ENCODE data around the gene CDK17.

CDK17 gene

DNA sequence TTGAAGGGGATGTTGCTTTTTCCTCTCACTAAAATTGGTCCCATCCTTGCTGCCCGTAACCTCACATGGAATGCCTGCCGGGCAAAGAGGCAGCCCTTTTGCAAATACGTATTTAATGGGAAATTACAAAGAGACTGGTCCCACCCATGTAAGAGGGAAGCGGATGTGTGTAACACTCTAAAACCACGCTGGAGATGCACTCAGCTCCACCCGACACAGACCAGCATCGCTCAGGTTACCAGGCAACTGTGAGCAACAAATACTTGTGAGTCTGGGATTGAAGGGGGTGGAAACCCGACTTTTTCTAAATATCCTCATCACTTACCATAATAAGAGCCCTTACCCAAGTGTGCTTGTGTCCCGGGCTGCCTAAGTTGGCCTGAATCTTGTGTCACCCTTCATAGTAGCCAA is 158.4 kb downstream of the CDK17 start:
- peak in 1 of 2 donors; percentile 40 for DNase-seq (ENCODE audit: low read depth in 1 of 2, low spot score in 1 of 2)

DNA sequence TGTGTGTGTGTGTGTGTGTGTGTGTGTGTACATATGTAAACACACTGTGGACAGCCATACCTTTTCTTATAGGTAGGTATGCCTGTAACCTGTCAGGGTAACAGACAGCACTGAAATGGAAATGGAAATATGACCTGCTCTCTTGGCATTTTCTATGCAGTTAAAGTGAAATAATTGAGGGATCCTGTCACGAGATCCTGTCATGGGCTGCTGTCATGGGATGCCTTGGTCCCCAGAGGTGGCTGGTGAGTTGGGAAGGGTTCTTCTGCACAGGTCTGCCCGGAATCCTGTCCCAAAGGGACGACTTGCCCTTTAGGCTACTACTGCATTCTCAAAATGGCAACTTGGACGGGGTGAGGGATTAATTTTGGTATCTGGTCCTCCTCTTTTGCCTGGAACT is 158.8 kb downstream of the CDK17 start:
- DNase-seq (ENCODE audit: low read depth in 1 of 2, low spot score in 1 of 2): no peak

DNA sequence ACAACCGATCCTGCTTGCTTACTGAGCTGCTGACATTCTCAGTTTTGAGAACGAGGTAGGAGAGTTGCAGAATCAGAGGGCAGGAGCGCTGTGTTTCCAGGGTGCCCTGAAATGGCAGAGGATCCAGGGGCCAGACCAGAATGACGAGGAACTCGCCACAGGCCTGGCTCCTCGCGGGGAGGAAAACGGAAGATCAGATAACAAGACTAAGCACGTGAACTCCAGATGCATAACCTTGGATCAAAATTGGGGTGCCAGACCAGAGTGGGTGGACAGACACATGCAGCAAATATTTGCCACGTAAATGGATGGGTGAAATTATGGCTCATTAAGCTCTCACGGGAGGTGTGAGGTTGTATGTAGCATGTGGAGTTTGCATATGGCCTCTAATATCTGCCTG is 159.6 kb downstream of the CDK17 start:
- no peak for DNase-seq (ENCODE audit: low read depth in 1 of 2, low spot score in 1 of 2)

DNA sequence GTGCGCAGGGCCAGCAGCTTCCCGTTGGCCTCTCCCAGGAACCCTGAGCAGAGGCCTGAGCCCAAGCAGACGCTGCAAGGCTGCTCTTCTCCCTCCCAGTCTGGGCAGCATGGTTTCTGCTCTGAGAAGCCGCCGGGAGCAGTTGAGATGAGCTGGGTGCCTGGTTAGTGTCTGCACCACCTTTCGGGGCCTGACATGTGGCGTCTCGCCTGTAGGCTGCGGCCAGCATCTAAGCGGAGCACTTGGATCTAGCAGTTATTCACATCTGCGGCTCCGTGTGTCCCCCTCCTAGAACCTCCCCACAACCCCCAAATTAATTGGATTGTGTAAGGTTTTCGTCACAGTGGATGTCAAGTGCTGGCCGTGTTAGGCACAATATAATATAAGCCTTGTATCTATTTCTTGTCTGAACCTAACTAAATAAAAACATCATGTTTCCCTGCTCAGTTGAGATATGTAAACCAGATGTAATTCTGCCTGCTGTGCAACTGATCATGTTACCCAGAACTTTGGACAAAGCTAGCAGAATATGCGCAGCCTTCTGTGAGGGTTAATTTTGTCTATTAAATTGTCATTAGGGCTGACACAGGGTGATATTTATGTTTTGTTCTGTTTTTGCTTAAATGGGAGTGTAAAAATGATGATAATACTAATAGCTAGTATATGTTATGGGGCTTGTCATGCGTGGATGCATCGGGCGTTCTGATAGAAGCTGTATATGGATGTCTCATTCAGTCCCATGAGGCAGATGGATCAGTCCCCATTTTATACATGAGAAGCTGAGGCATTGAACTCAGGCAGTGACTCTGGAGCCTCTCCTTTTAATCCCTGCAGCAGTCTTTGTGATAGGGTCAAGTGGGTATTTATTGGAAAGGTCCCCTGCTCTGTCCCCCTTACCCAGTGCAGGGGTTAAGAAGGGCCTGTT is 160.3 kb downstream of the CDK17 start:
- DNase-seq (ENCODE audit: low read depth in 1 of 2, low spot score in 1 of 2): no peak

DNA sequence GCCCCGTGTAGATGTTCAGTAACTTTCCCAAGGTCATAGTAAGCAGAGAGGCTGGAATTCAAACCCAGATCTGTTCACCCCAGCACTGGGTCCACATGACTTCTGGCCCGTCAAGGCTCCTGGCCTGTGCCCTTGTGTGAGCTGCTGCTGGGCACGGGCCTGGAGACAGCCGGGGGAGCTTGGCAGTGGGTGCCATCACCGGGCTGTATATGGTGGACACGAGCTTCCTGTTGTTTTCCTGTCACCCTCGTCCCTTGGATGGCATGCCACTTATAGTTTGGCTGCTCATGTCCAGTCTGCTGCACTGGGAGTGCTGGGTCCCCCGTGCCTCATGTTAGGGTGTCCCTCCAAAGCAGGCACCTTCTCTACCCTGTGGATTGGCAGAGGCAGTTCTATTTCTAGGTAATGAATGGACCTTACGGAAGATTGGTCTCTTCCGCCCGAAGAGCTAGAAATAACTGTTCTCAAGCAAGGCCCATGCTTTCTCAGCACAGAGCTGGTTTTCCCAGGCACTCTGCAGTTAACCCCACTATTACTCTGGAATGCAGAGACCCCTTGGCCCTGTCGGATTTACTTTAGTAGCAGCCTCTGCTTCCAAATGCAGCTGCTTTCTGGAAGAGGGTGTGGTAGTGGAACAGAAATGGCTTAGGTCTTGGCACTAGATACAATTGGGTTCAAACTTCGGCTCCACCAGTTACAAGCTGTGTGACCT is 161.7 kb downstream of the CDK17 start:
- no peak for DNase-seq (ENCODE audit: low read depth in 1 of 2, low spot score in 1 of 2)

DNA sequence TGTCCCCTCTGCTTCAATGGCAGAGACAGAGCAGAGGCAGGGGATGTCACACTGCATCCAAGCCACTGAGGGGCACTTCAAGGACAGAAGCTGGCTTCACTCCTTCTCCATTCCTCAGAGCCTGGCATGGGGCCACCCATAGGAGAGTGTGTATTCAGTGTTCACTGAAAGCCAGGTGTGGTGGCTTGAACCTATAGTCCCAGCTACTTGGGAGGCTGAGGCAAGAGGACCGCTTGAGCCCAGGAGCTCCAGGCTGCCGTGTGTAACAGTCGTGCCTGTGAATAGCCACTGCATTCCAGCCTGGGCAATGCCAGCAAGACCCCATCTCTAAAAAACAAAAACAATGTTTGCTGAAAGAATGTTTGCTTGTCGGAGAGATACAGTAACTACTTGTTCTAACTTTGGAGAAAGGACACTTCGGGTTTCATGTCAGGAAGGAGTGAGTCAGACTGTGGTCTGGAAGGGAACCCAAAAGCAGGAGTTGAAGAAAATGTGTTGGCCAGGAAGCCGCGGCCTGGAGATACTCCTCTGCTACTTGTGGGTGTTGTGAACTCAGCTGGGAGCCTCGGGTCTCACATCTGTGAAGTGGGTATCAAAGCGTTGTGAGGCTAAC is 162.7 kb downstream of the CDK17 start:
- peak in 1 of 2 donors; percentile 37 for DNase-seq (ENCODE audit: low read depth in 1 of 2, low spot score in 1 of 2)

DNA sequence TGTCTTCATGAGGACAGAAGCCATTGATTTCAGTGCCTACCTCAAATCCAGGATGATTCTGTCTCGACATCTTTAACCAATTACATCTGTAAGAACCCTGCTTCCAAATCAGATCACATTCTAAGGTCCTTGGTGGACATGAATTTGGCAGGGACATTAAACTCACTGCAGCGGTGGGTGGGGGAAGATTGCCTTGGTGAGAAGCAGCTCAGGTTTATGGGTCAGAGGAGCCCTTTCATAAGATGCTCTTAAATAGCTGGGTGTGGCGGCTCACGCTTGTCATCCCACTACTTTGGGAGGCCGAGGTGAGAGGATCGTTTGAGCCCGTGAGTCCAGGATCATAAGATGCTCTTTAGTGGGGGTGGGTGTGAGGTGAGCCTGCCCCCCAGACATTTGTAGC is 163.2 kb downstream of the CDK17 start:
- no peak for DNase-seq (ENCODE audit: low read depth in 1 of 2, low spot score in 1 of 2)

DNA sequence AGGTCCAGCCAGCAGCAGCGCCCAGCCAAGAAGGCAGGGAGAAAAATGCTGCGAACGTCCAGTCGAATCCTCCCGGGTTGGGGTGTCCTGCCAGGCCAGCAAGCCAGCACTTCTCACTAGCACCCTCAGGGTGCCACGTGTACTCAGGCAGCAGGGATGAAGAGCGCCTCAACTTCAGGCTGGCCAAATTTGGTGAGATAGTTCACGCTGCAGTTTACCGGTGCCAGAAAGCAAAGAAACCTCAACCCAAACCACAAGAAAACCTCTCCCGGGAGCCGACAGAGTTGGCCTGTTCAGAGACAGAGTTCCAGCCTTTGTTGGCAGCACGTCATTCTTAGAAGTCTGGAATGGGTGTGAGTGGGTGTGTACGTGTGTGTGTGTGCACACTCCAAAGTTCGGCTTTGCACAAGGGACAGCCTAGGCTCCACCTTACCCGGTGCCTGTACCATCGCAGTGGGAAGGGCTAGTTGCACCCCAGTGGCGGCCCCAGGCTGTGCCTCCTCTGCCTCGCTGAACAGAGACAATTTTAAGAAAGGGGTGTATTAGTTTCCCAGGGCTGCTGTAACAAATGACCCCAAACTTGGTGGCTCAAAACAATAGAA is 163.9 kb downstream of the CDK17 start:
- no peak for DNase-seq (ENCODE audit: low read depth in 1 of 2, low spot score in 1 of 2)

DNA sequence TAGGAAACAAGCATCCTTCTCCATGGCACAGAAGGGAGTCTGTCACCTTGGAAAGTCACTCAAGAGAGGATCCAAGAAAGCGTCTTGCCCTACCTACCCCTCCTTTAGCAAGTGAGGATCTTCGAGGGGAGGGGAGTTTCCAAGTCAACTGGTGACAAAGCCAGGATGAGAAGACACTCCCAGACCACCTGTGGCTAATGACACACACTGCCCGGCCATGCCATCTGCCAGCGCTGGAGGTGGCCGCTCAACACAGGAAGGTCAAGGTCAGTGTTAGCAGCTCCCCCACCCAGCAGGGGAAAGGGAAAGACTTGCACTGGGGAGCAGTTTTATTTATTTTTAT is 164.8 kb downstream of the CDK17 start:
- no peak for DNase-seq (ENCODE audit: low read depth in 1 of 2, low spot score in 1 of 2)

DNA sequence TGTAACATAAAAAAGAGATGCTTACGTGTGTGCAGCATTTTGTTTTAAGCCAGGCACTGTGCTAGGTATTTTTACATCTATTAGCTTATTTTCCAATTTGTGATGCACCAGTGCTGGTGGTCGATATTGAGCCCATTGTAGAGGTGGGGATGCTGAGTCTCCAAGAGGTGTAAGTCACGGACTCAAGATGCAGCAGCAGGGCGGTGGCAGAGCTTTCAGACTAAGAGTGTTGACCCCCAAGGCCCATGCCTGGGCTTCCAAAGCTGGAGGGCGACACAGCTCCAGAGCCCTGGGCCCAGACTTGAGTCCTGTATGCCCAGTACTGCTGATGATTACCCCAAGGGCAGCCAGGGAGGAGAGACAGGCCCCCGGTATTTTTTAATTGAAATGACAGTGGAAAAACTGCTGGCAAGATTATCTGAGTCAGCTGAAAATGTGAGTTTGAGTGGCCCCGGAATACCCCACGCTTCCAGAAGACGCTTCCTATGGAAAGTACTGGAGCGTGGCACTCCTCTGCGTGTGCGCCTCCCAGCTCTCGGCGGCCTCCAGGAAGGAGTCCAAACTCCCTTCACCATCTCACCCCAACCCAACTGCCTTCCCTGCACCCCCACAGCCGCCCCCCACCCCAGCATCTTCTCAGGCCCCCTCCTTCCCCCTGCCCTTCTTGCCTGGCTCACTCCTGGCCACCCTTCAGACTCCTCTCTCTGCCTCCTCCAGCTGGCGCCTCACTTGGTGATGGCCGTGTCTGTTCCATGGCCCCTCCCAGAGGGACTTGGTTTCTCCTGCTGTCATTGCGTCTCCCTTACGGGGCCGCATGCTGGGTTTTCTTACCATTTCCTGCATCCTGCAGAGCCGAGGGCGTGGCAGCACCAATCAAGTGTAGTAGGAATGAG is 165.4 kb downstream of the CDK17 start:
- DNase-seq (ENCODE audit: low read depth in 1 of 2, low spot score in 1 of 2): no peak

DNA sequence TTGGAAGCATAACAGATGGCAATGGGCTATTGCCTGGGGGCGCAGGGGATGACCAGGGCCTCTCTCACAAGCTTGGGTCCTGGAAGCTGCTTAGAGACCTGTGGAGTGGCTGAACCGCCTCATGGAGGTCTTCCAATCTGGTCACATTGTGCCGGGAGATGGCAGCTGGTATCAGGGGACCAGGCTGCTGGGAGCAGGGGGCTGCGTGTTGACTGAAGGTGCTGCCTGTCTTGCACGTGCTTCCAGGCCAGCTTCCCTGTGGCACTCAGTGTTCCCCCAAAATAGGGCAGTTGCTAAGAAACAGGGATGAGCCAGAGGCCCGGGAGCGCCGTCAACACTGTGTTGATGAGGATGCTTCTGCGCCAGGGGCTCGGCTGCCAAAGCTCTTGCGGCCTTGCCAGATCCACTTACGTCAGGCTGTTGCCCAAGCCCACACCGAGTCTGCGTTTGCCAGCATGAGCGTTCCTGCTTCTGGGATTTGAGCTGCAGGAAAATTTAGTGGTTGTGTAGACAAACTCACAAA is 166.2 kb downstream of the CDK17 start:
- DNase-seq (ENCODE audit: low read depth in 1 of 2, low spot score in 1 of 2): no peak

DNA sequence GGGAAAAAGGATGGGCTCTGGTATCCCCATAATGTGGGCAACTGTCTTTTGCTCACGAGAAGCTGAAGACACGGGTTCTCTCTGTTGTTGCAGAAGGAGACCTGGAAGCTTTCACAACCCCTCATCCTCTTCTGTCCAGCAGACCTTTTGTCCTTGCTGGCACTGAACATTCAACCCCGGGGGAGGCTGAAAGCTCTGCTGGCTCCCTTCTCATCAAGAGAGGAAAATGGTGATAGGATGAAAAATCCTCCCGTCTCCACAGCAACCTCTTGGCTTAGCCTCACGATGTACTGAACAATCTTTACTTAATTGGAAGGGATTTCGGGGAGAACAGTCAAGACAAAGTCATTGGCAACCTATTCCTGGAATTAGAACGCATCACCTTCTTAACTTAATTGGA is 167.1 kb downstream of the CDK17 start:
- DNase-seq (ENCODE audit: low read depth in 1 of 2, low spot score in 1 of 2): no peak

DNA sequence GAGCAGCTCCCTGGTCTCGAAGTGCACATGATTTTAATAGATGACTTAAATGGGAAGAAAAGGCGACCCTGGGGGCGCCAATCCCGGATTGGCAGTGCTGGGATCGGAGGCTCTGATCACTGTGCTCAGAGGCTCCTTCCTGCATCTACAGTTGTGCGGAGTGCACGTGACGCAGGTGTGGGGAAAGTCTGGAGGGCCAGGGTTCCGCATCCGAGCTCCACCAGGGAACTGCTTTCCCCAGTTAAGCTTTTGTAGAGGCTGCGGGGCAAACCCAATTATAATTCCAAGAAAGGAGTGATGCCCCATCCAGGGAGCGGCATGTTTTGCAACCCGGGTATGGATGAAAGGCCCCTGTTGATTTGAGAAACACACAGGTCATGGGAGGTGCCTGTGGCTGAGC is 169.6 kb downstream of the CDK17 start:
- no peak for DNase-seq (ENCODE audit: low read depth in 1 of 2, low spot score in 1 of 2)

DNA sequence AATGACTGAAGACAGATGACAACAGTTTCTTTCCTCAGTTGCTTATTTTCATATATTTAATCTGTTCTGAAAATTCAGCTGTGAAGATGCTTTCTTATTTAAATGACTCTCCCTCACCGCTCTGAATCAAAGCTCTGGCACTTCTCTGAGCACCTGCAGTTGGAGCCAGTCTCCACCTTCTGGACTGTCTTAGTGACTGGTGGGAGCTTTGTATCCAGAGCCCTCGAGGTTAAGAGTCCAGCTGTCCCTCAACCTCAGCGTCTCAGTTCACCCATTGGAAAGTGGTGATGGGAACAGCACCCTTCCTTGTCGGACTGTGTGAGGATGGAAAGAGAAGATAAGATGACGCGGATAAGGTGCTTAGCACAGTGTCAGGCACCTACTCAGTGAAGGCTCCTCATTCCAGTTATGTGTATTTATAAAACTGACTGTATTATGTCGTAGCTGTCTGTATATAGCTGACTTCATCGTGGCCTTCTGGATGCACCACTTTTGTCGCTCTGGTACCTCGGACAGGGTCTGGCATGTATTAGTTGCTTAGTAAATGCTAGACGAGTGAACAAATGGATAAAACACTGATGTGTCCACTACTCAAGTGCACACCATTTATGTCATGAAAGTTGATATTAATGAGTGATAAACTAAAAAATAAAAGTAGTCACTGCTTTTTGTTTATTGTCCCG is 171.5 kb downstream of the CDK17 start:
- no peak for DNase-seq (ENCODE audit: low read depth in 1 of 2, low spot score in 1 of 2)

Measured in activated CD4-positive, alpha-beta T cell treated with anti-CD3 and anti-CD28 coated beads, Interleukin-2, amount 50 U/mL, for 24 hours (primary cell).